Cardiac muscle cell (in vitro differentiated cells and primary cell): Measurements from ENCODE around the gene TMC6. TPM values are rescaled to one million over a fixed set of nuclear protein-coding genes. Genes with fewer than 3 reads are reported as not detected.
A peak's percentile ranks its signal among the peaks of the same experiment; 100 is the strongest.

Experiments used
- DNase-seq, 2 donors: peaks; one replicate each; pipeline versions ENCODE4 v3.0.0 to v3.0.0-alpha.2; 2010 to 2017; ENCODE audit warnings: low read depth in 1 of 2, low spot score in 1 of 2
- H3K27ac ChIP-seq: fragments of 200-600 bp; sonication (generic); 2 replicates; pipeline ENCODE4 v1.5.1; 2016
- H3K27me3 ChIP-seq: fragments of 200-600 bp; sonication (generic); 2 replicates; pipeline ENCODE4 v1.6.0; 2016; ENCODE audit warnings: control low read depth
- H3K36me3 ChIP-seq: fragments of 200-600 bp; sonication (generic); 2 replicates; pipeline ENCODE4 v1.5.1; 2016; ENCODE audit warnings: control low read depth
- H3K4me1 ChIP-seq: fragments of 200-600 bp; sonication (generic); 2 replicates; pipeline ENCODE4 v1.8.1; 2017; ENCODE audit warnings: low read depth, mild to moderate bottlenecking, mixed run types
- H3K4me3 ChIP-seq: fragments of 200-600 bp; sonication (generic); 2 replicates; pipeline ENCODE4 v1.5.1; 2016; ENCODE audit warnings: mild to moderate bottlenecking
- H3K9me3 ChIP-seq: fragments of 200-600 bp; sonication (generic); 2 replicates; pipeline ENCODE4 v1.5.1; 2017; ENCODE audit warnings: low read depth, mild to moderate bottlenecking, control low read depth
- CTCF ChIP-seq: IDR thresholded peaks from 2 replicates; pipeline ENCODE4 v1.5.1; 2012; ENCODE audit warnings: low read depth, mild to moderate bottlenecking, low read length
- polyA plus RNA-seq: library from polyadenylated mRNA; unstranded; fragments of >200 nt; fragmentation: Nextera tagmentation; extraction: Ambion mirVana; gene quantifications from 2 replicates; pipeline ENCODE4 v1.2.1, GENCODE V29; 2016
- total RNA-seq: library from RNA; depleted of rRNA; stranded (reverse); fragments of >200 nt; gene quantifications from 2 replicates; pipeline ENCODE4 v1.2.3, GENCODE V29; 2016

The TMC6 gene
- total RNA-seq (83.0 and 144 TPM in 2 replicates), polyA plus RNA-seq (85.4 and 128 TPM in 2 replicates)

GRCh38 chr17:78128551-78129350, at the start of gene TMC6:
Gene TMC6, minus strand, starts transcription at chr17:78128755. Its CDS starts 1,923 bp downstream, at chr17:78126832.
- DNase-seq: peak in 1 of 2 donors; percentile 68
- peaks cover 19% of the 10 kb centered on the region for H3K4me1 ChIP-seq
- peak within 1 kb of the TSS; percentile 88 for H3K27ac ChIP-seq

DNA sequence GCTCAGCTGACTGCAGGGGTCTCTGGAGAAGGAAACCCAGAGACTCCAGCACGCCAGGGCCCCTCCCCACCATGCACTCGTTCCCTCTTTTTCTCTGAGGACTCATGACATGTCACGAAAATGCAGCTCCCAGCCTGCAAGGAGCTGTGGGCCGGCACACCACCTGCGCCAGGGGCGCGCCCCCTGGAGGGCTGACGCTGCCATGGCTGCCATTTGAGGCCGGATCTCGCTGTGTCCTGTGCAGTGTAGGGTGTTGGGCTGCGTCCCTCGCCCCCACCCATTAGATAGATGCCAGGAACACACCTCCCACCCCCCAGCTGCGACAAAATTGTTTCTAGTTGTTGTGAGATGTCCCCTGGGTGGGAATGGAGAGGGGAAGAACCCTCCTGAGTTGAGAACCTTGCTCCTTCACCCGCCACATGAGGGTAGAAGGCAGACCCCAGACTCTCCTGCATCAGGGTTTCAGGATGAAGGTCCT, 48.0 kb upstream of the TMC6 start:
- H3K4me3 ChIP-seq: no peak overlapping the region
- H3K9me3 ChIP-seq: no peaks in the 10 kb centered on the region
- no peak overlapping the region for H3K27ac ChIP-seq
- peak; percentile 92 for TF ChIP-seq CTCF
- H3K36me3 ChIP-seq: peaks cover 6% of the 10 kb centered on the region
- no peaks in the 10 kb centered on the region for H3K27me3 ChIP-seq
- DNase-seq: peak; percentile 61 to 77
- peaks cover 57% of the 10 kb centered on the region for H3K4me1 ChIP-seq

More at GRCh38 chr17:78128551-78129350, at the start of gene TMC6:
- H3K27me3 ChIP-seq: no peaks in the 10 kb centered on the region
- TF ChIP-seq CTCF: no peak
- peak within 1 kb of the TSS; percentile 78 for H3K4me3 ChIP-seq
- H3K9me3 ChIP-seq: no peaks in the 10 kb centered on the region
- H3K36me3 ChIP-seq: peaks cover 4% of the 10 kb centered on the region

DNA sequence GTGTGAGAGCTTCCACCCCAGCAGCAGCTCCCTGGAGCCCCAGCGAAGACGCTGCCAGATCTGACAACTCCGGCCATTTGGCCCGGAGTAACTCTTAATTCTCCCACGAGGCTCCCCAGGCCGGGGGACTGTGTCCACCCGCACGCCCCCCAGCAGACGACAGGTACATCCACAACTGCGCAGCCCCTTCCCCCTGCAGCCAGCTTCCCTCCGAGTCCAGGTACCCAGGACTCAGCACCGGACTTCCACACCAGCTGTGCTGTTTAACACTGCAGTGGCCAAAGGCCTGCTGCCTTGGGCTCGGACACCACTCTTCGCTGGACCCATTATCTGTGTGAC, 47.1 kb upstream of the TMC6 start:
- Histone ChIP-seq H3K4me1 (peaks cover 54% of the 10 kb centered on the region), H3K9me3 (no peaks in the 10 kb centered on the region), H3K4me3 (no peak overlapping the region), H3K27ac (peak overlapping the region; percentile 98), H3K36me3 (peaks cover 6% of the 10 kb centered on the region), H3K27me3 (no peaks in the 10 kb centered on the region)
- no peak for TF ChIP-seq CTCF
- no peak for DNase-seq

GRCh38 chr17:78174870-78175642, 46.5 kb upstream of the TMC6 start:
- peaks cover 6% of the 10 kb centered on the region for H3K36me3 ChIP-seq
- DNase-seq: no peak
- H3K27me3 ChIP-seq: no peaks in the 10 kb centered on the region
- H3K4me1 ChIP-seq: peaks cover 48% of the 10 kb centered on the region
- TF ChIP-seq CTCF: no peak
- H3K4me3 ChIP-seq: no peak overlapping the region
- H3K9me3 ChIP-seq: no peaks in the 10 kb centered on the region
- H3K27ac ChIP-seq: peak overlapping the region; percentile 98

DNA sequence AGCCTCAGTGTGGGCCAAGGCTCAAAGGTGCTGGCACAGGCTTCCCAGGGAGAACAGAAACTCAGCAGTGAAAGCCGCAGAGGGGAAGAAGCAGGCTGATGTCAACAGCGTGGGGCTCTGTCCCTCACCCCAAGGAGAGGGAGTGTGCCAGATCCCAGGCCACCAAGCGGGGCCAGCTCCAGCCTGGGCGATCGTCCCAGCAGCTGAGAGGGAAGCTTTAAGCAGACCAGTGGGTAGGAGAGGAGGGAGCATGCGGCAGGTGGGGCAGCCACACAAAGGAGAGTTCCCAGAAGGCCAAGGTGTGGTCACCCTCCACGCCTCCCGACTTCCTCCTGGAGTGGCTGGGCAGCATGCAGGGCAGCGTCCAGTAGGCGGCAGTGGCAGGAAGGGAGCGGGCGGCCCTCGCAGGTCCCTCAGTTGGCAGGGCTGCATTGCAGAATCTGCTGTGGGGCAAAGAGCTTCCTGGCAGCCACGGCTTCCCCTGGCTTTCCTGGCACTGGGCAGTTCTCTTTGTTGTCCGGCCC, 45.9 kb upstream of the TMC6 start:
- no peaks in the 10 kb centered on the region for H3K27me3 ChIP-seq
- H3K27ac ChIP-seq: peak overlapping the region; percentile 98
- H3K36me3 ChIP-seq: peaks cover 6% of the 10 kb centered on the region
- no peak for TF ChIP-seq CTCF
- no peak for DNase-seq
- no peak overlapping the region for H3K4me3 ChIP-seq
- peaks cover 44% of the 10 kb centered on the region for H3K4me1 ChIP-seq
- H3K9me3 ChIP-seq: no peaks in the 10 kb centered on the region
